Stimulated activated CD8-positive, alpha-beta memory T cell treated with anti-CD3 and anti-CD28 coated beads, Interleukin-2, amount 100 ng/mL, for 1 hour (primary cell): ENCODE results near the gene TLE2.
A peak's percentile ranks its signal among the peaks of the same experiment; 100 is the strongest.
"Not testable (repeated sequence)": the region's sequence is repeated elsewhere in the genome, so short reads cannot be mapped to it uniquely, and the experiment has no call there.

Source experiments
- DNase-seq, 2 donors: peaks; one replicate each; pipeline ENCODE4 v3.0.0-alpha.2; 2020; ENCODE audit warnings: low read depth in 2 of 2

The TLE2 gene

GRCh38 chr19:3036977-3037544, 8.0 kb upstream of the TLE2 start:
- DNase-seq = not testable (repeated sequence)

- DNase-seq = peak; percentile 58 to 62
Measured at GRCh38 chr19:3036119-3036976, 7.3 kb upstream of the TLE2 start.

GRCh38 chr19:3035542-3036118, 6.5 kb upstream of the TLE2 start:
- peak; percentile 80 to 89 for DNase-seq

GRCh38 chr19:3034656-3035541, 5.8 kb upstream of the TLE2 start:
- no peak for DNase-seq

- DNase-seq = no peak
Measured at GRCh38 chr19:3034406-3034655, 5.3 kb upstream of the TLE2 start.

- no peak for DNase-seq
Measured at GRCh38 chr19:3033595-3034405, 4.7 kb upstream of the TLE2 start.

GRCh38 chr19:3031607-3031867, 2.5 kb upstream of the TLE2 start:
- DNase-seq = no peak

- no peak for DNase-seq
Measured at GRCh38 chr19:3028305-3029064, 595 bp downstream of the TLE2 start.

GRCh38 chr19:3027981-3028304, 1.1 kb downstream of the TLE2 start:
- no peak for DNase-seq

- no peak for DNase-seq
Measured at GRCh38 chr19:3027292-3027691, 1.8 kb downstream of the TLE2 start.

GRCh38 chr19:3026768-3027167, 2.3 kb downstream of the TLE2 start:
- DNase-seq = no peak

GRCh38 chr19:3025549-3025886, 3.6 kb downstream of the TLE2 start:
- DNase-seq = no peak

GRCh38 chr19:3024870-3025548, 4.1 kb downstream of the TLE2 start:
- DNase-seq = no peak

GRCh38 chr19:3024509-3024869, 4.6 kb downstream of the TLE2 start:
- no peak for DNase-seq

- DNase-seq = no peak
Measured at GRCh38 chr19:3020321-3020960, 8.6 kb downstream of the TLE2 start.

GRCh38 chr19:3019211-3019854, 9.7 kb downstream of the TLE2 start:
- no peak for DNase-seq

- no peak for DNase-seq
Measured at GRCh38 chr19:3017923-3018322, 11.2 kb downstream of the TLE2 start.

GRCh38 chr19:3015126-3016057, 13.7 kb downstream of the TLE2 start:
- no peak for DNase-seq

- no peak for DNase-seq
Measured at GRCh38 chr19:3014135-3014534, 14.9 kb downstream of the TLE2 start.
